Vagina (tissue), 2 donors: ENCODE data around the gene UNC80. TPM values are rescaled to one million over a fixed set of nuclear protein-coding genes. Genes with fewer than 3 reads are reported as not detected.

Experiments used
- DNase-seq, 2 donors: peaks; one replicate each; pipeline ENCODE4 v3.0.0-alpha.2; 2017; ENCODE audit errors: extremely low spot score in 2 of 2
- H3K27ac ChIP-seq: fragments of 200-600 bp; sonication (generic); one replicate; pipeline ENCODE4 v1.5.1; 2019
- H3K27me3 ChIP-seq: fragments of 200-600 bp; sonication (generic); one replicate; pipeline ENCODE4 v1.5.1; 2019
- H3K36me3 ChIP-seq, 2 donors: fragments of 200-600 bp; sonication (generic); one replicate each; pipeline ENCODE4 v1.5.1; 2017 to 2019
- H3K4me1 ChIP-seq: fragments of 200-600 bp; sonication (generic); one replicate; pipeline ENCODE4 v1.5.1; 2019
- H3K4me3 ChIP-seq, 2 donors: fragments of 200-600 bp; sonication (generic); 1 replicate in 1 of 2; 2 replicates in 1 of 2; pipeline ENCODE4 v1.5.1; 2016 to 2019
- H3K9me3 ChIP-seq: fragments of 200-600 bp; sonication (generic); one replicate; pipeline ENCODE4 v1.5.1; 2019
- POLR2A ChIP-seq, 2 donors: fragments of 450-650 bp; IDR thresholded peaks; one replicate each; pipeline ENCODE4 v1.6.1; 2017; ENCODE audit warnings: antibody characterized with exemption in 2 of 2, mild to moderate bottlenecking in 2 of 2, moderate library complexity in 2 of 2
- POLR2AphosphoS5 ChIP-seq, 2 donors: sonication (generic); formaldehyde crosslinking; IDR thresholded peaks; one replicate each; pipeline ENCODE4 v1.9.0; 2017; ENCODE audit warnings: antibody characterized with exemption in 2 of 2, mild to moderate bottlenecking in 2 of 2, low read depth in 1 of 2; ENCODE audit not compliant: insufficient read depth in 1 of 2
- intact Hi-C: fragments of 100-400 bp; cut with DNase I; formaldehyde crosslinking; loops from one replicate; pipeline ENCODE4 v1.15.1; 2023
- total RNA-seq: library from RNA; depleted of rRNA; stranded (reverse); fragments of >200 nt; gene quantifications from one replicate; pipeline ENCODE4 v1.2.3, GENCODE V29; 2016
- TF ChIP-seq, protein P1 (sequence below), 3 experiments: fragments of 450-650 bp in 2 of 3; fragments of 200-600 bp in 1 of 3; sonication (generic) in 1 of 3; IDR thresholded peaks; one replicate each; pipeline ENCODE4 v1.5.1; 2017 to 2019; ENCODE audit warnings: antibody characterized with exemption in 3 of 3, mild to moderate bottlenecking in 2 of 3, moderate library complexity in 2 of 3

Gene UNC80
- total RNA-seq, 1 donor from 2014 or later = 0.25 TPM

DNA sequence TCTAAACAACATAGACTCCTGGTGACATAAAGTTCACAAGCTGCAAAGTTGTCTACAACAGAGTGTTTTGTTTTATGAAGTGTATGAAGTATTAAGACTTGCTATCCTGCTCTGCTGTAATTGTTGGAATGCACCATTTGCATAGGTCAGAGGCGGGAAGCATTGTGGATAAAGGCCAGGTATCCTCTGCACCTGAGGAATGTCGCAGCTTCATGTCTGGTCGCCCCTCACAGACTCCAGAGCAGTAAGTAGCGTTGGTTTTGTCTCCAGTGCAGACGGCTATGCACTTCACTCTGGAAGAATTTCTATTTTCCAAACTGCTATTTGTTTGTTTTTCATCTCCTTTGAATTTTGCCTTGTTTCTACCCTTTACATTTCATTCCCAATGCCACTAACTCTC lies 63.1 kb downstream of the UNC80 start:
- DNase-seq = no peak
- H3K27me3 ChIP-seq = no peaks in the 10 kb centered on the region
- no peaks in the 10 kb centered on the region for H3K36me3 ChIP-seq
- TF ChIP-seq POLR2AphosphoS5 (IDR thresholded peaks at IDR 0.05; ENCODE audit: insufficient read depth in 1 of 2, low read depth in 1 of 2) (no peak), POLR2A (IDR thresholded peaks at IDR 0.05) (no peak)
- TF ChIP-seq, protein P1, sequence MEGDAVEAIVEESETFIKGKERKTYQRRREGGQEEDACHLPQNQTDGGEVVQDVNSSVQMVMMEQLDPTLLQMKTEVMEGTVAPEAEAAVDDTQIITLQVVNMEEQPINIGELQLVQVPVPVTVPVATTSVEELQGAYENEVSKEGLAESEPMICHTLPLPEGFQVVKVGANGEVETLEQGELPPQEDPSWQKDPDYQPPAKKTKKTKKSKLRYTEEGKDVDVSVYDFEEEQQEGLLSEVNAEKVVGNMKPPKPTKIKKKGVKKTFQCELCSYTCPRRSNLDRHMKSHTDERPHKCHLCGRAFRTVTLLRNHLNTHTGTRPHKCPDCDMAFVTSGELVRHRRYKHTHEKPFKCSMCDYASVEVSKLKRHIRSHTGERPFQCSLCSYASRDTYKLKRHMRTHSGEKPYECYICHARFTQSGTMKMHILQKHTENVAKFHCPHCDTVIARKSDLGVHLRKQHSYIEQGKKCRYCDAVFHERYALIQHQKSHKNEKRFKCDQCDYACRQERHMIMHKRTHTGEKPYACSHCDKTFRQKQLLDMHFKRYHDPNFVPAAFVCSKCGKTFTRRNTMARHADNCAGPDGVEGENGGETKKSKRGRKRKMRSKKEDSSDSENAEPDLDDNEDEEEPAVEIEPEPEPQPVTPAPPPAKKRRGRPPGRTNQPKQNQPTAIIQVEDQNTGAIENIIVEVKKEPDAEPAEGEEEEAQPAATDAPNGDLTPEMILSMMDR (IDR thresholded peaks at IDR 0.05) = no peak
- H3K27ac ChIP-seq = no peak overlapping the region
- no peaks in the 10 kb centered on the region for H3K4me1 ChIP-seq
- no peaks in the 10 kb centered on the region for H3K9me3 ChIP-seq
- no peak overlapping the region for H3K4me3 ChIP-seq
- intact Hi-C loops = no loop called here

DNA sequence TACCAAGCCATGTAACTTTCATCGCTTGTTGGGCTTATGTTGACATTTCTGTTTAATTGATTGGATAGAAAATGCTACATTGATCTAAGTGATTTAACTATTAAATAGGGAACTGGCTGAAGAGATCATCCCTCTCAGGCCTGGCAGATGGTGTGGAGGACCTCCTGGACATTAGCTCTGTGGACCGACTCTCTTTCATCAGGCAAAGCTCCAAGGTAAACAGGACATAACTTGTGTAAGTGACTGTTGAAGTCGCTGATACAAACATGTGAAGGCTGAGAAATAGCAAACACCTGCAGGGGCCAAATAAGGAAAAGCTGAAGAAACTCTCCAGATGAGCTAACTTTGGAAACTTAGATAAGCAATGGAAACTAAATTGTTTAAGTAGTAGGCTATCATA lies 68.8 kb downstream of the UNC80 start:
- TF ChIP-seq, protein P1 (IDR thresholded peaks at IDR 0.05) = no peak
- TF ChIP-seq POLR2AphosphoS5 (IDR thresholded peaks at IDR 0.05; ENCODE audit: insufficient read depth in 1 of 2, low read depth in 1 of 2) (no peak), POLR2A (IDR thresholded peaks at IDR 0.05) (no peak)
- Histone ChIP-seq H3K27me3 (no peaks in the 10 kb centered on the region), H3K27ac (no peak overlapping the region), H3K36me3 (no peaks in the 10 kb centered on the region), H3K9me3 (no peaks in the 10 kb centered on the region), H3K4me3 (no peak overlapping the region), H3K4me1 (no peaks in the 10 kb centered on the region)
- no peak for DNase-seq
- intact Hi-C loops = no loop called here

DNA sequence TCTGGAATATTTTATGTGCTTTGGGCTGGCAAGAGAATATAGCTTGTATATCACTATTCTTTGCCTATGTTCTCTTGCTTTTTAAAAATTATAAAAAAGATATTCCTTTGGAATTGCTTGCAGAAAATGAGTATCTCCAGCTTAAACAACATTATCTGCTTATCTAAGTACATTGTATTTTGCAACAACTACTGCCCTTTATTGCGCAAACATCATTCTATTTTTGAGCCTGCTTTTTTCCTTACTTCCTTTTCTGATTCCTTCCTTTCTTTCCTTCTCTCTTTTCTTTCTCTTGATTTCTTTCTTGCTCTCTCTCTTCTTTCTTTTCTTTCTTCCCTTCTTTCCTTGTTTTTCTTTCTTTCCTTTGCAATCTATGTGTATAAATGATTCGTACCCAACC lies 74.0 kb downstream of the UNC80 start:
- no peak for DNase-seq
- Histone ChIP-seq H3K36me3 (no peaks in the 10 kb centered on the region), H3K27me3 (no peaks in the 10 kb centered on the region), H3K4me3 (no peak overlapping the region), H3K27ac (no peak overlapping the region), H3K9me3 (no peaks in the 10 kb centered on the region), H3K4me1 (no peaks in the 10 kb centered on the region)
- TF ChIP-seq POLR2AphosphoS5 (IDR thresholded peaks at IDR 0.05; ENCODE audit: insufficient read depth in 1 of 2, low read depth in 1 of 2) = no peak
- TF ChIP-seq, protein P1 (IDR thresholded peaks at IDR 0.05) = no peak
- TF ChIP-seq POLR2A (IDR thresholded peaks at IDR 0.05) = no peak
- intact Hi-C loops = no loop called here

DNA sequence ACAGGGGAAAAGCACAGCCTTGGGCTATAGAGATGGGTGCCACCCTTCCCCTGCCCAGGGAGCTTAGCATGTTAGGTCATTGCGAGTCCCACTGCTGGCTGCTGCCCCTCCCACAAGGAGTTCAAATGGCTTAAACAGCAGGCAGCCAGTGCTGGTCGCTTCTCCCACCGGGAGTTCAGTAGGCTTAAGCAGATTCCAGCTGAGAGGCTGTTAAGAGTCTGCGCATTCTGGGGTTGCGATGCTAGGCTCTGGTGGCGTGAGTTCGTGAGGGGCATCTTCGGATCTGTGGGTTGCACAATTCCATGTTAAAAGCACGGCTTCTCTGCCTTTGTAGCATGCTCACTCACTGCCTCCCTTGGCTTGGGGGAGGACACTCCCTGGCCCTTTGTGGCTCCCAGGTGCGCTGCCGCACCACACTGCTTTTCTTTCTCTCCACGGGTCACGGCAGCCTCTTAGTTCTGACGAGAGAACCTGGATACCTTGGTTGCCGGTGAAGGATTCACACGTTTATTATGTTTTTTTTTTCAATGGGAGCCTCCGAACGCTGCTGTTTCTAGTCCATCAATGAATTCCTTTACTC lies 93.2 kb downstream of the UNC80 start:
- Histone ChIP-seq H3K9me3 (no peaks in the 10 kb centered on the region), H3K4me1 (no peaks in the 10 kb centered on the region), H3K27ac (no peak overlapping the region), H3K4me3 (no peak overlapping the region), H3K36me3 (no peaks in the 10 kb centered on the region), H3K27me3 (no peaks in the 10 kb centered on the region)
- TF ChIP-seq, protein P1 (IDR thresholded peaks at IDR 0.05) = no peak
- TF ChIP-seq POLR2A (IDR thresholded peaks at IDR 0.05) (no peak), POLR2AphosphoS5 (IDR thresholded peaks at IDR 0.05; ENCODE audit: insufficient read depth in 1 of 2, low read depth in 1 of 2) (no peak)
- intact Hi-C loops = no loop called here
- no peak for DNase-seq

DNA sequence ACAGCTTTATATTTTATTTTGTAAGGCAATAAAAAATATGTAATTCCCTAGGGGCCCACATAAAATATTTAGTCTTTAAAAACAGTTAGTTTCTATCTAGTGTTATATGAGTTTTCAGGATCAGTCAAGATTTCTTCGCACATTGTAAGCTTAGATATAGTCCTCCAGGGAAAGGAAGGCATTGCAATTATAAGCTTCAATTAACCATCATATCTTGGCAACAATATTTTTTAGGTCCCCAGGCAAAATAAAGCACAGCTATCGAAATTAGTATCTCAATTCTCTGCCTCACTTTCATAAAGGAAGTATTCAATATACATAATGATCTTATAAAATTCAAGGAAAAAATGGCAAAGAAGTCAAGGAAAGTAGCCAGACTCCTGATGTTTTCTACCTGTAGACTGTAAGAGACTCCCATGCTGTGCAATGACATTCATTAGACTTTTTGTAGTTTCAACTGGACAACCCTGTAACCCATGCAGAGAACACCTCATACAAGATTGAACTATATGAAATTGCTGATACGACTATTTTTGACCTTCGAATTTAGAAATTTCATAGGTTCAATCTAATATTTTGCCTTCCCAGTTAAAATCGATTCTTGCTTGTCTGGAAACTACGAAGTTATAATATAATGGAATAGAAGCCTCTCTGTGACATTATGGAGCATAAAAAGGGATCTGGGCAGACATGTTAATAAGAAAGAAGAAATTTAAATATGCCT lies 96.8 kb downstream of the UNC80 start:
- Histone ChIP-seq H3K27ac (no peak overlapping the region), H3K4me3 (no peak overlapping the region), H3K9me3 (no peaks in the 10 kb centered on the region), H3K36me3 (no peaks in the 10 kb centered on the region), H3K27me3 (no peaks in the 10 kb centered on the region), H3K4me1 (no peaks in the 10 kb centered on the region)
- intact Hi-C loops = no loop called here
- TF ChIP-seq, protein P1 (IDR thresholded peaks at IDR 0.05) = no peak
- TF ChIP-seq POLR2AphosphoS5 (IDR thresholded peaks at IDR 0.05; ENCODE audit: insufficient read depth in 1 of 2, low read depth in 1 of 2) (no peak), POLR2A (IDR thresholded peaks at IDR 0.05) (no peak)
- no peak for DNase-seq
